HG03571 (cell line): Measurements from ENCODE around the gene GCSH.

Source experiments
- ATAC-seq: cut with Tn5 transposase; IDR thresholded peaks from one replicate; pipeline ENCODE4 v1.9.1; 2021; ENCODE audit not compliant: unreplicated experiment

The GCSH gene

GRCh38 chr16:81053761-81054160 is 42.4 kb downstream of the GCSH start:
- no peak for ATAC-seq

- no peak for ATAC-seq
Observed at GRCh38 chr16:81042821-81043220, 53.4 kb downstream of the GCSH start.

- ATAC-seq, result no peak
Observed at GRCh38 chr16:81041696-81042095, 54.5 kb downstream of the GCSH start.

GRCh38 chr16:81040842-81041241 is 55.4 kb downstream of the GCSH start:
- no peak for ATAC-seq

GRCh38 chr16:81040131-81040530 is 56.1 kb downstream of the GCSH start:
- no peak for ATAC-seq

- no peak for ATAC-seq
Observed at GRCh38 chr16:81036751-81037350, 59.3 kb downstream of the GCSH start.

GRCh38 chr16:81035975-81036750 is 60.0 kb downstream of the GCSH start:
- ATAC-seq, result peak; percentile 51

GRCh38 chr16:81035398-81035974 is 60.7 kb downstream of the GCSH start, which contains the start of gene ATMIN:
Gene ATMIN (plus strand): TSS chr16:81035842. CDS start chr16:81035871, 29 bp downstream.
- ATAC-seq, result peak; percentile 90
